UCSD-AML1 (cell line): Measurements from ENCODE around the gene PRKCE.

Experiments
- DNase-seq: peaks from one replicate; lab custom pipeline; 2025; ENCODE audit not compliant: unreplicated experiment; lab: John Stamatoyannopoulos, UW

The PRKCE gene

GRCh38 chr2:45951025-45951727 is 299.7 kb downstream of the PRKCE start:
- DNase-seq, result no peak

DNA sequence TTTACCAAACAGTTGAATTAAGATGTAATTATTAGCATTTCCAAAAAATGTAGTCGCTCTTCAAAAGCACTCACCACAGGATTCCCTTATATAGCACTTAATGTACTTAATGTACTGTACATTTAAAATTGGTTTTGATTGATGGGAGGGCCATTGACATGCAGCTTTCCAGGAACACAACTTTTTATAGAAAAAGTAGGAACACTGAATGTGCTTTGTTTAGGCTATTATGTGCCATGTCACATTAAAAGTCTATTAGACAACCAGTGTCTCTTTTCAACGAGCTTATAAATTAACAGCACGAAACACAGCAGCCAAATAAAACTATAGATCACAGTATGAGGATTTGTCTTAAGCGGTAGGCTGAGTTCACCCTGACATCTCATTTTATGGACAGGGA is 301.1 kb downstream of the PRKCE start:
- no peak for DNase-seq

GRCh38 chr2:45953376-45954027 is 302.0 kb downstream of the PRKCE start:
- no peak for DNase-seq

DNA sequence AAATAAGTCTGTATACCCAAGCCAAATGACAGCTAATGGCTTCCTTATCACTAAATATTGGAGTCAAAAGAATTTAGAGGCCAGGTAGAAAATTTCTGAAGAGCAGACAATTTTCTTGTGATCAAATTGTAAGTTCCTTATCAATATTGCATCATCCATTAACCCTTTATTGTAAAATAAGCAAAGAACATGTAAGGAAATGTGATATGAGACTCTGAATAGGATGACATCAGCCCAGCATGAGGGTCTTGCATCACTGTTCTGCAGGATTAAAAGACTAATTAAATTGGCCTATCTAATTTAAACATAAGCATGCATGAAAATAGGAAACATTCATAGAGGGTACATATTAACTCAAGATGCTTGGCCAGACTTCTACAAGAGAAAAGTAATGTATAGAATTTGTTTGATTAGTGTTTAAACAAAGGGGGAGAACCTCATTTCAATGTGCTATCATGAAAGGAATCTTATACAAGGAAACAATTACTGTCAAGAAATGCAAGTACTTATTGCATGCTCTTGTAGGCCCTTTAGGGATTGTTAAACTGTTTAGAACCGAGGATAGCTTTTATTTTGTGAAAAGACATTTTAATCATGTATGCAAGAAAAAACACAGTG is 302.9 kb downstream of the PRKCE start:
- DNase-seq, result no peak

GRCh38 chr2:45957533-45958227 is 306.2 kb downstream of the PRKCE start:
- DNase-seq, result no peak

DNA sequence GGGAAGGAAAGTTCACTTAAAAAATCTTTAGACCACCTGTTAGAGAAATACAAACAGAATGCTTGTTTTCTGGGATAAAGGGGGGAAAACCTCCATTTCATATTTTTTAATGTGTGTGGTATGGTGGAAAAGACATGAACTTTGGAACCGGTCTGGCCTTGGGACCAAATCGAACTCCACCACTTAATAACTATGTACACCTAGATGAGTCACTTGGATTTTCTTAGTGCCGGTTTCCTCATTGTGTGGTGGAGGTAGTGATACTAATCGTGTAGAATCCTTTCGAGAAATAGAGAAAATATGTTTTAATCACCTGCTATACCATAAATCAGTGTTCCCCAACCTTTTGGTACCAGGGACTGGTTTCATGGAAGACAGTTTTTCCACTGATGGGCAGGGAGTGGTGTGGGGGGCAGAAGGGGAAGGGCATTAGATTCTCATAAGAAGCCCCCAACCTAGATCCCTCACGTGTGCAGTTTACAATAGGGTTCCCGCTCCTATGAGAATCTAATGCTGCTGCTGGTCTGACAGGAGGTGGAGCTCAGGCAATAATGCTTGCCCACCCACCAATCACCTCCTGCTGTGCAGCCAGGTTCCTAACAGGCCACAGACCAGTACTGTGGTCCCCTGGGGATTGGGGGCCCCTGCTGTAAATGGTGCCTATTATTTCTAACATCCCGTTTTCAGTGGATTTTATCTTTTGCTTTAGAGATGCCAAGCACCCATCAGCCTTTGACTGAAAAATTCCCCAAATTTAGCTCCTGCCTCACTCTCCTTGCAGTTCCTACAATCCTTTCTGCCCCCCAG is 308.8 kb downstream of the PRKCE start:
- no peak for DNase-seq

- no peak for DNase-seq
Measured at GRCh38 chr2:45962177-45962921, 310.9 kb downstream of the PRKCE start.

- no peak for DNase-seq
Measured at GRCh38 chr2:45963816-45964215, 312.3 kb downstream of the PRKCE start.

DNA sequence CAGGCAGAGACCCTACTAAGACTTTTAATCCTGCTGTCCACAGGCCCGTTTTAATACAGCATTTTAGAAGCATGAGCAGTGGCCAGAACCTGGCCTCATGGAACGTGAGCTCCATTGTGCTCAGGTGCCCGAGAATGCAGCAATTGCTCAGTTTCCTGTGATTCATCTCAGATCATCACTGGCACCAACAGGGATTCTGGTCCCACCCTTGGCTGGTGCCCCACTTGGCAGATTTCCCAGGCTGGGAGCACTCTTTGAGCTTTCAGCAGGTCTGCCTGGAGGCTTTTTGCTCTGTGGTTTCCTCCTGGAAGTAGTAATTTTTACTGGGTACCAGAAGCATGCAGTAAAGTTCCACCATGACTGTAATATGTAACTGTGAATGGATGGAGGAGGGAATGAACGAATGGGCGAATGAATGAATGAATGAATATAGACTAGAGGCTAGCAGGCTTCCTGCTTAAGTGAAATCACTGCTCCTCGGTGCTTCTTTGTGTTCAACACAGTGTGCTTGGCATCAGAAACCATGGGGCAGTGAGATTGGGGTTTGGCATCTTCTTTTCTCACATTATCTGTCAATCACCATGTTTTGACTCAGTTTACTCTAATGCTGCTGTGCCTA is 312.9 kb downstream of the PRKCE start:
- DNase-seq, result peak; percentile 14

DNA sequence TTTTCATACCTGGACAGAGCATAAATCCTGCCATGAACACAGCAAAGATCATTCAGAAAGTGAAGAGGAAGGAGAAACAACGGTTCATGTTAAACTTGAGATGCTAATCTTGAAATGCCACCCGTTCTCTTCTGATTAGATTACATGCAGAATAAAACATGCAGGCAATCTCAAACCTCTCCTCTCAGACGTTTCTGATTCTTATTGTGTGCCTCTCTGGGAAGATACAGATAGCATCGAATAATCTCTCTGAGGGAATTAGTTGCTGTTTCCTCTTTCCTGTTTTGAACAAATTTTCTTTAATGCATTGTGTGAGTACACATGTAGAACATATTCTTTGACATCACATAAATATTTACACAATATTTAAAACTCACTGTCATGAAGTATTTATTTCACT is 313.4 kb downstream of the PRKCE start:
- DNase-seq, result no peak

DNA sequence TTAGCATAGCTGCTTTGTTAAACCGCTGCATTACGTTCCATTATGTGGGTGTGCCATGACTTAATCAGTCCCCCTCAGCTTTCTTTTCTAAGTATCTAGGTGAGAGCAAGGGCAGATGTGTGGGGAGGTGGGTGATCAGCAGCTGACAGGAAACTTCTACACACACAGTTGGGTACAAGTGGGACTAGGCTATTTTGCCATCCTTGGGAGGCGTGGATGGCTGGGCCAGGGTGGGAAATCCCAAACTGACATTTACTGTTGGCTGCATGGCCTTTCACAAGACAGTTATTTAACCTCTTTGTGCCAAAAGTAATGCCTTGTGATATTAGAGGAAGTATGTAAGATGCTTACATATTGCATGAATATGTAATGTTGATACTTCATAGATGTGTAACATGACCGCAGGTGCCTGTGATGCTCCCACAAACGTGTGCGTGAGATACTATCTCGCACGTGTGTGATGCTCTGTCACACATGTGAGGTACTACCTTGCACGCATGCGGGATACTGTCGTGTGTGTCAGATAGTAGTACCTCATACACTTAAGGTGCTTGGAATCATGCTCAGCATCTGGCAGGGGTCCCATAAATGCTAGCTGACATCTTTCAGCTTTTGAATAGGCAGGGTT is 314.5 kb downstream of the PRKCE start:
- no peak for DNase-seq

- no peak for DNase-seq
Measured at GRCh38 chr2:45968946-45969584, 317.6 kb downstream of the PRKCE start.

DNA sequence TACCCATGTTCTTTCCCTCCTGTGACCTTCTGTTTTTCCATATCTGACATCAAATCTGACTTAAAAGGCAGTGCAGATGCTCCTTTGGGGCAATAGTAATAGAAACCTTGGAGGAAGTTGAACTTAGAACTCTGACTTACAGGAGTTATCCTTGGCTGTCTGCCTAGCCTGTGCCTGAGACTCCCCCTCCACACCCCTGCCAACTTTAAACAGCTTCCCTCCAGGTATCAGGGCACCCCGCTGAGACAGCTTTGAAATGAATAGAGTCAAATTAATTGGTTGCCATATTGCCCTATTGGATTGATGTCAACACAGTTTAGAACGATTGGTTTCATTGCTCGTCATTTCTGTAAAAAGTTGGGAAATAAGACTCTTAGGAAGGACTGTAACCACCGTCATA is 322.0 kb downstream of the PRKCE start:
- DNase-seq, result no peak

DNA sequence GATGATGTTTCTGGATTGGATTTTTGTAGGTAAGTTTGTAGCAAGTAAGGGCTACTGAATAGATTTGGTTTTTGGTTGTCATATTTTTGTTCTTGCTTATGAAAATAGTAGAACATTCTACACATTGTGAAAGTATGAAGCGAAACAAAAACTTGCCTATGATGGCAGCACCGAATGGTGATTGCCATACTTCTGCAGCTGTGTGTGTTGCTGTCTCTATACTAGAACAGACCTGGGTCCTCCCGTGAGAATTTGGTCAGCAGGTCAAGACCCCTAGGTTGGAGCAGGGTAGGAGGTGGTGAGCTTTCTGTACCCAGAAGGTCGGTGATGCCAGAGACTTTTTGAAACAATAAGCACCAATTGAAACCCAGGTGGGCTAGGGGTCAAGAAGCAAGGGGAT is 322.6 kb downstream of the PRKCE start:
- DNase-seq, result no peak

- DNase-seq, result no peak
Measured at GRCh38 chr2:45974762-45975408, 323.4 kb downstream of the PRKCE start.

- no peak for DNase-seq
Measured at GRCh38 chr2:45975752-45976517, 324.5 kb downstream of the PRKCE start.

- DNase-seq, result no peak
Measured at GRCh38 chr2:45978302-45978859, 326.9 kb downstream of the PRKCE start.
